WI38 (cell line): ENCODE results near the gene KRT13.

Source experiments
- H3K4me3 ChIP-seq: 2 replicates; pipeline ENCODE4 v1.5.1; 2011; ENCODE audit warnings: low read depth, mild to moderate bottlenecking, control low read depth, low read length
- CTCF ChIP-seq: IDR thresholded peaks from 2 replicates; pipeline ENCODE4 v1.5.1; 2012; ENCODE audit warnings: low read depth, mild to moderate bottlenecking, control low read depth, low read length

The KRT13 gene

GRCh38 chr17:41481036-41481435 is 24.4 kb downstream of the KRT13 start, which contains the start of gene KRT35:
KRT35 (minus strand) TSS chr17:41481151; CDS start chr17:41481097, 54 bp downstream.
- no peak for TF ChIP-seq CTCF

GRCh38 chr17:41480581-41480980 is 24.8 kb downstream of the KRT13 start:
- no peak for TF ChIP-seq CTCF
- H3K4me3 ChIP-seq: no peak overlapping the region

More at GRCh38 chr17:41481036-41481435, 24.4 kb downstream of the KRT13 start, which contains the start of gene KRT35:
- H3K4me3 ChIP-seq: no peak within 1 kb of the TSS

GRCh38 chr17:41480136-41480535 is 25.3 kb downstream of the KRT13 start:
- TF ChIP-seq CTCF: no peak

GRCh38 chr17:41478237-41478636 is 27.2 kb downstream of the KRT13 start:
- no peak for TF ChIP-seq CTCF
- no peak overlapping the region for H3K4me3 ChIP-seq

More at GRCh38 chr17:41480136-41480535, 25.3 kb downstream of the KRT13 start:
- no peak overlapping the region for H3K4me3 ChIP-seq

GRCh38 chr17:41476866-41477815 is 28.3 kb downstream of the KRT13 start:
- no peak overlapping the region for H3K4me3 ChIP-seq
- no peak for TF ChIP-seq CTCF

GRCh38 chr17:41475421-41475820 is 30.0 kb downstream of the KRT13 start:
- H3K4me3 ChIP-seq: no peak overlapping the region
- no peak for TF ChIP-seq CTCF

- TF ChIP-seq CTCF: no peak
- no peak overlapping the region for H3K4me3 ChIP-seq
These were observed 30.5 kb downstream of the KRT13 start for GRCh38 chr17:41474863-41475262.
